GM19468 (cell line): Measurements from ENCODE around the gene PRKX.
"Not testable (repeated sequence)": the region's sequence is repeated elsewhere in the genome, so short reads cannot be mapped to it uniquely, and the experiment has no call there.

Experiments
- ATAC-seq: cut with Tn5 transposase; IDR thresholded peaks from one replicate; pipeline ENCODE4 v1.9.1; 2021; ENCODE audit warnings: mild to moderate bottlenecking, moderate library complexity, moderate number of reproducible peaks; ENCODE audit not compliant: unreplicated experiment; ENCODE audit errors: extremely low read depth

PRKX gene

DNA sequence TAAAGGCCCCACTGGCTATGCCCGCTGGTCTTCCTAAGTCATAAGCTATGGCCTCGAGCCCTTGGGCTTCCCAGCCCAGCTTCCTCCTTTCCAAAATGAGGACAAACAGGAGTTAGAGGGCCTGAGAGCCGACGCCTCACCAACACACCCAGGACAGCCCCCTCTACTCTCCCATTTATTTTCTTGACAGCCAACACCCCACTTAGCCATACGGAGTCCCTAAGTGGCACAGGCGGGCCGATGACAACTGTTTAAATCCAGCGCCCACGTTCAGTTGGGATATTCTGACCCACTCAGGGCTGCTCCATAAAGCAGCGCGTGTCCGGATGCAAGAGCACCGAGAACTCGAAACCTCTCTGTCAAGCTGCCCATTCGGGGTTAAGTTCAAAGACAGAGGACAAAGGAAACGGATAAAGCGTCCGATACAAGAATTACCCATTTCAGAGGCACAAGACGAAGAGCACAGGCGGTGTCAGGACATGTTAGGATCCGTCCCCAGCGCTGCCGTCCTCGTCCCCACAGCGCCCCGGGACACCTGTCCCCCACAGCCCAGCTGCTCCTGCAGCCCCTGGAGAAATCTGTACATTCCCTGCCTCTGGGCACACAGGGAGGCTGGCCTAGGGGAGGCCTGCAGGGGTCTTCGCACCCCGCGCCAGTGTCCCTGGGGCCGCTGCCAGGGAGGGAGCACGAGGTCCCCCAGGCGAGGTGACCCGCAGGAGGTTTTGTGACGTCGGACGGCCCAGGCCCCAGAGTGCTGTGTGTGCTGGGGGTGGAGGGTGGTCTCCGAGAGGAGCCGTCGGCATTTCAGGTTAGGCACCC lies 1.2 kb downstream of the PRKX start:
- no peak for ATAC-seq

DNA sequence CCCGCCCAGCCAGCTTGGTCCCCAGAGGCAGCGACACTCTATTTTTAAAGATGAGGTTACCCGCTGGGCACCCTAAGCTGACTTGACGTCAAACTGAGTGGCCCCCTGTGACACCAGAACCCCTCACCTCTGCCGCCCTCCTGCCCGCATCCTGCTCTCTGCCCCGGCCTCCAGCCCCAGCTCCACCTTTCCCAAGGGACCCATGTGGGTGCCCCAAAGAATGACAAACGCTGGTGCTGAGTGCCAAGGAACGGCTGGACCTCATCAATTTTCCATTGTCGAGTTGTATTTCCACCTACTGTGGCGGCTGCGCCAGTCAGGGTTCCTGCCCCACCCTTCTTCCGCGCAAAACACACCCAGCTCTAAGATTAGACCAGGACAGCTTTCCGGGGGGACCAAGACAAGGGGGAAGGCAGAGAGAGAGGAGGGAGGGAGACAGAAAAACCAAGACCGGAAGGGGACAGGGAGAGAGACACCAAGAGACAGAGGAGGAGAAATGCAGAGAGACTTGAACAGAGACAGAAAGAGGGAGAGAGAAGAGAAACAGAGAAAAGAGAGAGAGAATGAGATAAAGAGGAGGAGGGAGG lies 2.0 kb downstream of the PRKX start:
- no peak for ATAC-seq

DNA sequence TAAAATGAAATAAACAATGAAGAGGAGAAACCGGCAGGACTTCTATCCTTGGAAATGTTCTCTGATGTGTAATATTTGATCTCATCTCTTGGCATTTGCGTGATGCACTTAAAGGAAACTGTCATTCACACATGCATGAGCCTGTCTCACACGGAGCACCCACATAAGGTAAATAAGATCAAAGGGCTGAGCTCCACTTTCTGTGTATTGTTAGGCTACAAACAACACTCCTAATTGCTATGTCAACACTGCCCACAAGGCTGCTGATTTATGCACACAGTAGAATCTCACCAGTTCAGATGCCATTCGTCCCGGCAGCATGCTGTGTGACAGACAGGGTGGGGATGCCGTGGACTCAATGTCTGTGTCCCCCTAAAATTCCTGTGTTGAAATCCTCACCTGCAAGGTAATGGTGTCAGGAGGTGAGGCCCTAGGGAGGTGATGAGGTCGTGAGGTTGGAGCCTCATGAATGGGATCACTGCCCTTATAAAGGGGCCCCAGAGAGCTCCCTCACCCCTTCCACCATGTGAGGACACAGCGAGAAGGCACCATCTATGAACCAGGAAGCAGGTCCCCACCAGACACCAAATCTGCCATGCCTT lies 5.7 kb downstream of the PRKX start:
- not testable (repeated sequence) for ATAC-seq

DNA sequence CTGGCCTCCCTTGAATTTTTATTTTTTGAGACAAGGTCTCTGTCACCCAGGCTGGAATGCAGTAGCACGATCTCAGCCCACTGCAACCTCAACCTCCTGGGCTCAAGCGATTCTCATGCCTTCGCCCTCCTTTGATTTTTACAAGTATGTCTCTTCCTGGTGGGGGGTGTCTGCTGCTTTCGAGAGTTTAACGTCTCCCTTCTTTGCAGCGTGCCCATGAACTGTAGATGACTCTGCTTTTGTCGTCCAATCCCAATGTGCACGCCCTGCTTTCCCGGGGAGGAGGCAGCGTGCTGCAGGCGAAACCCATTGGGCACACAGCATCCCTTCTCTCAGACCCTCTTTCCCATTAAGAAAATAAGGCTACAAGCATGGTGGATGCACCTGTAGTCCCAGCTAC lies 7.0 kb downstream of the PRKX start:
- ATAC-seq: no peak

DNA sequence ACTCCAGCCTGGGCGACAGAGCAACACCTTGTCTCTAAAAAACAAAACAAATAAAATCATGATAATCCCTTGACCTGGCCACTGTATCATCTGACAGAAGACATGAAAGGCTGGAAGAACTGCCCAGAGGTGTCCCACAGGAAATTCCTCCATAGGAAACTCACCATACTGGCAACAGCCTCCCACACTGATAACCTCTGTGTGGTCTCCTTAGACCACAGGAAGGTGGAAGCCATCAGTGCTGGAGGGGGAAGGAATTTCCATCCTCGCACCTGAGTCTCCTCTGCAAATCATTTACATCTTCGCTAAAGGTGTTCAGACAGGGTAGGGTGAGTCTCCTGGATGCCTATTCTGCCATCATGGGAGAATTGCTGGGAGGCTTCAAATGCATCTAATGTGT lies 10.2 kb downstream of the PRKX start:
- ATAC-seq: not testable (repeated sequence)

DNA sequence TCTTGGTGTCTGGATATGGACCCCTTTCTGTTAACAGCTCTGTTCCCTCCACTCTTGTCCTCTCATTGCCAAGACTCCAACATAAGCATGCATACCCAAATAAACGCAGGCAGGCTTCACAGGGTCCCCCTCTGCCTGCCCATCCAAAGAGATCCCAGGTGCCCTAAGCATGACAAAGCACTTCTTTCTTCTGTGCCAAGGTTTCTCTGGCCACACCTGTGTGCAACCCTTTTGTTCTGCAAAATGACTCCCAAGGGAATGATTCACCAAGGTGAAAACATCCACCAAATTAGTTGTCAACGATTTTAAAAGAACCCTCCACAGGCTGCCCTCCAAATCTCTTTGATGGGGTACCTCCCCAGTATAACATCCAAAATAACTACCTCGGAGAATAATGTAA lies 11.4 kb downstream of the PRKX start:
- ATAC-seq: not testable (repeated sequence)

DNA sequence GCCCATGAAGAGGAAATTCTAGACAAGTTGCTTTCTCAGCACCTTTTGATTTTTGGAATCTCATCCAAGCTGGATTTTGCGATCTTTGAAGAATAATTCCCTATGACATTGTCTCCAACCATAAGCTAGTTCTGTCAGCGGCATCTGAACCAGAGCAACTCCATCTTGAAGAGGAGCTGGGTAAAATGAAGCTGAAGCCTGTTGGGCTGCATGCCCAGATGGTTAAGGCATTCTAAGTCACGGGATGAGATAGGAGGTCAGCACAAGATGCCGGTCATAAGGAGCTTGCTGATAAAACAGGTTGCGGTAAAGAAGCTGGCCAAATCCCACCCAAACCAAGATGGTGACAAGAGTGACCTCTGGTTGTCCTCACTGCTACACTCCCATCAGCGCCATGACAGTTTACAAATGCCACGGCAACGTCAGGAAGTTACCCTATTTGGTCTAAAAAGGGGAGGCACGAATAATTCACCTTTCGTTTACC lies 12.0 kb downstream of the PRKX start:
- not testable (repeated sequence) for ATAC-seq

DNA sequence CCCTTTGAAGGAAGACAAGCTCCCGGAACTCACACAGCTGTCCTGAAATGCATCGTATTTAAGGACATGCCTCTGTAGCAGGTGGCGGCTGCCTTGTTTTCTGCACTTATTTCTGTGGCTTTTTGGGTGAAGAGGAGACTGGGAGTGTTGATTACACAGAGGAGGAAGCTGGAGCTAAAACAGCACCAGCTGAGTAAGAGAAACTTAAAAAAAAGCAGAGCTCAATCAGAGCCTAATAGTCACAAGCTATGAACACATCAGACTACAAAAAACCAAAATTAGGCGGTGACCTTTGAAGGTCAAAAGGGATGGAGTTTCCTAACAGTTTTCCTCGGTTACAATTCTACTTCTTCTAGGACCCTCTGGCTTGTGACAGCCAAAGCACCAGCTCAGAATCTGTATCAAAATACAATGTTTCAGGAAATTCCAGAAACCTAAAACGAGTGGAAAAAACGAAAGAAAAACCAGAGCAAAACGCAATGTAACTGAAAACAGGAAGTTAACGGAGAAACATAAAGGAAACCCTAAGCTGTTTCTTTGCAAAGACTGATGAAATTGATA lies 13.5 kb downstream of the PRKX start:
- peak; percentile 33 for ATAC-seq

DNA sequence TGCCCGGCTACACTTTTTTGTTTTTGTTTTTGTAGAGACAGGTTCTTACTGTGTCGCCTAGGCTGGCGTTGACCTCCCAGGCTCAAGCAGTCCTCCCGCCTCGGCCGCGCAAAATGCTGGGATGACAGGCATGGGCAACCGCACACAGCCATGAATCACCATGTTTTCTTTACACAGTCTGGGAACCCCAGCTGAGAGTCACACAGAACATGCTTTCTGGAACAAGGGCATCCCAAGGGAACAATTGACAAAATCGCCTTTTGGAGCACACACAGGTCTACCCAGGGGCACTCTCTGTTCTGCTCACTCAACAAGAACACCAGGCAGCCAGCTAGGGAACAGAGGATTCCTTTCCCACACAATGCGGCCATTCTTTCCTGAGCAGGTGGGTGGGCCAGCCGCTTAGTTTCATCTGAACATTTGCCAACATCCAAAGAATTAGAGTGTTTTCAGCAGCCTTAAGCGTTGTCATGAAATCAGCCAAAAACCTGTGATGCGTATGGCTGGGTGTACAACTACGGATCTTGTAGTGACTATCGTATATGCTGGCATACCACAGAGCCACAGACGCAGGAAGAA lies 15.7 kb downstream of the PRKX start:
- peak; percentile 23 for ATAC-seq

DNA sequence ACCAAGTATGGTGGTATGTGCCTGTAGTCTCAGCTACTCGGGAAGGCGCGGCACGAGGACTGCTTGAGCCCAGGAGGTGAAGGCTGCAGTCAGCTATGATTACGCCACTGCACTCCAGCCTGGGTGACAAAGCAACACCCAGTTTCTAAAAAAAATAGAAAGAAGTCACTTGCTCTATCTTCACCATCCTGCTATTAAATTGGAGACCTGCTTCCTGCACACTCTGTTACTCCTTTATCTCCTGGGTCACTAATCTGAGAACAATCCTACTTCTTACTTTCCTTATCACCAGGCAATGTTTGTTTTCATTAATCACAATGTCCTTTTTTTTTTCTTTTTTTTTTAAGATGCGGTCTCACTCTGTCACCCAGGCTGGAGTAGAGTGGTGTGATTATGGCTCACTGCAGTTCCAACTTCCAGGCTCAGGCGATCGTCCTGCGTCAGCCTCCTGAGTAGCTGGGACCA lies 16.2 kb downstream of the PRKX start:
- no peak for ATAC-seq

DNA sequence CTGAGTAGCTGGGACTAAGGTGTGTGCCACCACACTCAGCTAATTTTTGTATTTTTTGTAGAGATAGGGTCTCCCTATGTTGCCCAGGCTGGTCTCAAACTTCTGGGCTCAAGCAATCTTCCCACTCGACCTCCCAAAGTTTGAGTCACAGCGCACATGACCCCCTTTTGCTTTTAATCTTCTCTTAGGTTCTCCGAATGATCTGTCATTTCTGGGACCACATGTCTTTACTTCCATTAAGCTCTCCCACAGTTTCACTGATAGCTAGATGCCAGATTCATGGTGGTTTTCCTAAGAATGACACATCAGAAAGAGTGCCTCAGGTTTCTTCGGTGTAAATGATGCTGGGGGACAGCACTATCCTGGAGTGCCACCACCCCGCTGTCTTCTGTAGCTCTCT lies 17.9 kb downstream of the PRKX start:
- no peak for ATAC-seq

DNA sequence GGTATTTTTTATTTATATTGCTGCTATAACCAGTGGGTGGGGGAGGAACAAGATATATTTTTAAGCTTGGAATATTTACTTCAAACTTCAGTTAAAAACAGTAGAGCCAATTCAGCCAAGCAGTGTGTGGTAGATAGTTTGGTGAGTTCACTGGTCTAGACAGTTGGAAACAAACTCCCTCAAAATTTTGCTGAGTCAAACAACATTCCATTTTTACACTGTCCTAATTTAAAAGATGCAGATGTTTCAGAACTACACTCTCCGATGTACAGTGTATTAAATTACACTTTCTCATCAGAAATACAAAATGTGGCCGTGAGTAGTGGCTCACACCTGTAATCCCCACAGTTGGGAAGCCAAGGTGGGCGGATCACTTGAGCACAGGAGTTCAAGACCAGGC lies 23.3 kb downstream of the PRKX start:
- no peak for ATAC-seq

DNA sequence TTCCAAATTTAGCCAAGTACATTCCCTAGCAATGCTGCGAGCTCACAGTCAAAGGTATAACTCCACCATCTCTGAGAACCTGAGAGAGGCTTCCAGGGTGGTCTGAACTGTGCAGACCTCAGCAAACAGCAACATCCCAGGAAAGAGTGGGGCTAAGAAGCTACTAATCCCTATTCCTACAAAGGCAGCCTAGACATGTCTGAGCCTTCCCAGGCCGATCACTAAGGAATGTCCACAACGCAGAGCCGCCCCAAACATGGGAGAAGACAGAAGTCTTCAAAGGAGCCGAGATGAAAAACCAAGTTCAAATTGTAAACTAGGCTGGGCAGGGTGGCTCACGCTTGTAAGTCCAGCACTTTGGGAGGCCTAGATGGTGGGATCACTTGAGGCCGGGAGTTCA lies 30.2 kb downstream of the PRKX start:
- not testable (repeated sequence) for ATAC-seq

DNA sequence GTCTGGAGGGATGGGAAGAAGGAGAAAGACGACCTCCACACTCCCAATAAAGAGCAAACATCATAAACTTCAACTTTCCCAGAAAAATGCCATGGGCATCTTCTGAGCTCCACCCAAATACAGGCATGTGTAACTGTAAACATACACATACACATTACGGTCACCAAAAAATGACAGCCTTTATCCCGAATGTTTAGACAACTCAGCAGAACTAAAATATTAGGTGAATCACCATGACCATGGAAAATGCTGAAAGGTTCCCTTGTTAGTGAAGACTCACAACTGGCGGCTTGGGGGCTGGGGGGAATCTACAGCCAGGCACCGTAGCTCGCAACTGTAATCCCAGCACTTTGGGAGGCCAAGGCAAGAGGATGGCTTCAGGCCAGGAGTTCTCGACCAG lies 33.0 kb downstream of the PRKX start:
- ATAC-seq: no peak

DNA sequence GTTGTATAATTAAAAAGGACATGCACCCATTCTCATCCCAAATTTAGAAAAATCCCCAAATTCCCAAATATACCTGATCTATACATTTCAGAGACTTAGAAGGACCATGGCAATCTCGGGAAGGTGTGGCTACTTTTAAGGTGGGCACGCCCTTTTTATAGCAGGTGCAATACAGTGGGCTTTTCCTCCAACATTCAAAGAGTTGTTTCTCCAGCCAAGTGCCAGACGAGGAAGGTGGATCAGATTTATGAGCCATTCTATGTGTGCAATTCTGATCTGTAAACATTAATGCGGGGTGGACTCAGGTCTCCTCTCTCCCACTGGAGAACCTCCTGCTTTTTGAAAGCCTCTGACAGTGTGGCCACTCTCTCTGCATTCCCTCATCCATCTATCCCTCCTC lies 33.8 kb downstream of the PRKX start:
- no peak for ATAC-seq

DNA sequence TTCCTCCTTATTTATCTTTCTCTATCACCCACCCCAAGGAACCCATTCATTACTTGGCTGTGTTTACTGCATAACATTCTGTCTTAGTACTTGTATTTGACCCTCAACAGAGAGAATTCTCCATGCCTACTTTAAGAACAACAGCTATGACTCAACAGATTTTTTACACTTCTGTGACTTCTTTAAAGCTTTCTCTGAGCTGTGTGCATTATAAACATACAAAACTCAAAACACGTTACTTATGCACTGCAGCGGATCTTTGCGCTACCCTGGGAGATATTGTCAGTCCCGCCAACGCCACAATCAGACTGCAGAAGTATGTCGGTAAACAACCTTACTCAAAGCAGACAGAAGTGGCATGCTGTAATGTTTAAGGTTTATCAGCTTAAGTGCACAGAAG lies 35.1 kb downstream of the PRKX start:
- no peak for ATAC-seq

DNA sequence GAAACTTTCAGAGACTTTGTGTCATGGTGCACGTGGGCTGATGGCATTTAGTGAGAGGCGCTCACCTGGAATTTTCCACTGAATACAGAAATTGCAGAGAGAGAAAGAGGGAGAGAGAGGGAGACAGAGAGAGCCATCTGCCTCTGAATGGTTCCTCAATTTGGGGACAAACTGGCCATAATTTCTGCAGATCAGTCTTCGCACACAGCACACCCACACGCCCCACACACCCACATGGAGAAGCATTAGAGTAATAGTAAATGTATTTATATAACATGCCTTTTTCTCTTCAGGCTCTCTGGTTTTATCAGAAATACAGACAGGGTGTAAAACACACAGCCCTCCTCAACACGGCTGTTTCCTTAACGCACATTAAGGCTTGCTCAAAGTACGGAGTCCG lies 38.6 kb downstream of the PRKX start:
- no peak for ATAC-seq

DNA sequence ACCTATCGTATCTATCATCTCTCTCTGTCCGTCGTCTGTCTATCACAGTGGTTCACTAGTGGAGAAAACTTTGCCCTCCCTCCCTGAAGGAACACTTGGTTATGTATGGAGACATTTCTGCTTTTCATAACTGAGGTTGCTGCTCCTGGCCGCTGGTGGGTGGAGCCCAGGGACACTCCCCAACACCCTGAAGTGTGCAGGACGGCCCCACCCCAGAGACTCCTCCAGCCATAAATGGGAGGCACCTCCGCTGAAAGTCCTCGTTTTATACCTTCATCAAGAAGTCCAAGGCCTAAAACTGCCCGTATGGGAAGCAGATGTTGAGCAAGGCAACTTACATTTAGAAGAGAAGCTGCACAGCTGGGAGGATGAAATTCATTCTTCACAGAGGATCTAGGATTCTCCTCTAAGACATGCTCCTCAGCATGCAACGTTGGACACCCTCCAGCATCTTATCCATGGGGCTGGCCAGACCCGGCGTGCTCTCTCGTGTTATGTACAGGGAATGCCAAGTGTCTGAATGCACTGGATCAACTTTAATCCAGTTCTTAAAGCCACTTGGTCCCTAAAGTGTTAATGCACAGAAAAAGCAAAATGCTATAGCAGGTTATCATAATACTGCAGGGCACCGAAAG lies 43.5 kb downstream of the PRKX start:
- no peak for ATAC-seq

DNA sequence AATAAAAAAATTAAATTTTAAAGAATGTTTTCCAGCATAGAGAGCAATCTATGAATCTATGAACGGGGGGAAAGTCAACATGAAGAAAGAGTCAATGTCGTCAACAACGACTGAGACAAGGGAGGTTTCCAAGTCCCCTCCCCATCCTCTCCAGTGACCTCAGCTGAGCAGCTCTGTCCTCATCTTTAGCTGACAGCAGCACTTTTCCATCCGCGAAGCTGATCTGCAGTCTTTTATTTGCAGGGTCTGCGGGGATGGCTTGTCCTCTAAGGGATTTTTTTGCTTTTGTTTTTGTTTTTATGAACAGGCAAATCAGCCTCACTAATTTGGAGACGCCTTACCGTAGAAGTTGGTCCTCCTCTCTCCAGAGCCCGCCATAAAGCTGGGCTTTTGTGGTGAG lies 46.5 kb downstream of the PRKX start:
- no peak for ATAC-seq

DNA sequence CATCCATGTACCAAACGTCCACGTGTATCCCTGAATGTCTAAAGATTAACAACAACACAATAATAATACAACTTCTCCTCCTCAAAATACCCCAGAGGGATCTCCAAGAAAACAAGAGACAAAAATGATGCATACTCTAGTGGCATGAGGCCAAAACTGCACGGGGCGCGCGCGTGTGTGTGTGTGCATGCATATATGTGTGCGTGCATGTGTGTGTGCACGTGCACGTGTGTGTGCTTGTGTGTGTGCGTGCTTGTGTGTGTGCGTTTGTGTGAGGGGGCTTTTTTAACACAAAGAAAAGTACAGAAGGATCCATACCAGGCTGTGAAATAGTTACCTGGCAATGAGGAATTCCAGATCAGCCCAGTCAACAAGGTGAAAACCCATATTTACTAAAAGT lies 48.5 kb downstream of the PRKX start:
- no peak for ATAC-seq
